HEK293 (cell line): ENCODE results near the gene OR2F1.
A peak's percentile ranks its signal among the peaks of the same experiment; 100 is the strongest.

Experiments
- CTCF ChIA-PET: fragments of 350-600 bp; formaldehyde crosslinking; extraction: SDS; loops from one replicate; lab custom pipeline; 2021; ENCODE audit warnings: antibody characterized with exemption; lab: Yijun Ruan, JAX
- POLR2A ChIA-PET: fragments of 300-600 bp; formaldehyde crosslinking; extraction: SDS; loops from one replicate; lab custom pipeline; 2020; ENCODE audit warnings: antibody characterized with exemption, inconsistent platforms; lab: Yijun Ruan, JAX
- H3K27ac ChIP-seq: fragments of 200-500 bp; sonication (Bioruptor generic); 2 replicates; pipeline ENCODE4 v1.5.1; 2014; ENCODE audit warnings: low read depth, low read length, control low read depth, inconsistent platforms; ENCODE audit errors: extremely low read depth
- H3K36me3 ChIP-seq, 2 experiments: fragments of 200-500 bp in 1 of 2; sonication (Bioruptor generic) in 1 of 2; 1 replicate in 1 of 2; 2 replicates in 1 of 2; pipeline ENCODE4 v1.5.1; 2014 to 2017; ENCODE audit warnings: inconsistent platforms in 2 of 2, low read length in 2 of 2; ENCODE audit not compliant: control insufficient read depth in 2 of 2, insufficient read depth in 1 of 2
- H3K4me1 ChIP-seq: fragments of 200-500 bp; sonication (Bioruptor generic); 2 replicates; pipeline ENCODE4 v1.5.1; 2014; ENCODE audit warnings: mild to moderate bottlenecking, low read length, inconsistent platforms; ENCODE audit not compliant: control insufficient read depth, insufficient read depth
- H3K4me3 ChIP-seq: 2 replicates; pipeline ENCODE4 v1.5.1; 2011; ENCODE audit warnings: low read depth, mild to moderate bottlenecking, control low read depth, low read length, moderate library complexity
- H3K9me3 ChIP-seq: fragments of 200-500 bp; sonication (Bioruptor generic); 2 replicates; pipeline ENCODE4 v1.5.1; 2014; ENCODE audit warnings: low read depth, low read length, inconsistent platforms; ENCODE audit not compliant: control insufficient read depth, insufficient read depth
- BCL11A ChIP-seq: fragments of 450-650 bp; formaldehyde crosslinking; IDR thresholded peaks from 2 replicates; pipeline ENCODE4 v1.5.1; 2016; ENCODE audit warnings: low read depth, missing biosample characterization, missing genetic modification characterization
- CTCF ChIP-seq: fragments of 450-650 bp; formaldehyde crosslinking; IDR thresholded peaks from 2 replicates; pipeline ENCODE4 v1.5.1; 2016; ENCODE audit warnings: missing biosample characterization, missing genetic modification characterization
- IKZF3 ChIP-seq: fragments of 450-650 bp; IDR thresholded peaks from 2 replicates; pipeline ENCODE4 v1.5.0; 2018; ENCODE audit warnings: missing biosample characterization, mild to moderate bottlenecking, missing genetic modification characterization, moderate library complexity
- KLF16 ChIP-seq: fragments of 450-650 bp; formaldehyde crosslinking; IDR thresholded peaks from 2 replicates; pipeline ENCODE4 v1.5.1; 2017; ENCODE audit warnings: missing biosample characterization, missing genetic modification characterization
- KLF8 ChIP-seq: fragments of 450-650 bp; formaldehyde crosslinking; IDR thresholded peaks from 2 replicates; pipeline ENCODE4 v1.5.1; 2016; ENCODE audit warnings: missing biosample characterization, missing genetic modification characterization
- OSR2 ChIP-seq: fragments of 450-650 bp; formaldehyde crosslinking; IDR thresholded peaks from 2 replicates; pipeline ENCODE4 v1.5.1; 2016; ENCODE audit warnings: missing biosample characterization, missing genetic modification characterization
- RBAK ChIP-seq: fragments of 450-650 bp; formaldehyde crosslinking; IDR thresholded peaks from 2 replicates; pipeline ENCODE4 v1.5.1; 2016; ENCODE audit warnings: missing biosample characterization, missing genetic modification characterization
- SETDB1 ChIP-seq: IDR thresholded peaks from one replicate; pipeline ENCODE4 v1.6.1; 2017; ENCODE audit warnings: mild to moderate bottlenecking, low read length, moderate library complexity, mixed read lengths; ENCODE audit not compliant: insufficient read length
- ZNF10 ChIP-seq: fragments of 450-650 bp; formaldehyde crosslinking; IDR thresholded peaks from 2 replicates; pipeline ENCODE4 v1.5.1; 2017; ENCODE audit warnings: missing biosample characterization, missing genetic modification characterization
- ZNF133 ChIP-seq: fragments of 450-650 bp; formaldehyde crosslinking; IDR thresholded peaks from 2 replicates; pipeline ENCODE4 v1.5.1; 2016; ENCODE audit warnings: missing biosample characterization, missing genetic modification characterization
- ZNF223 ChIP-seq: fragments of 450-650 bp; formaldehyde crosslinking; IDR thresholded peaks from 2 replicates; pipeline ENCODE4 v1.5.1; 2016; ENCODE audit warnings: missing biosample characterization, missing genetic modification characterization
- ZNF248 ChIP-seq: fragments of 450-650 bp; formaldehyde crosslinking; IDR thresholded peaks from 2 replicates; pipeline ENCODE4 v1.5.1; 2017; ENCODE audit warnings: missing biosample characterization, missing genetic modification characterization
- ZNF292 ChIP-seq: fragments of 450-650 bp; formaldehyde crosslinking; IDR thresholded peaks from 2 replicates; pipeline ENCODE4 v1.5.1; 2016; ENCODE audit warnings: low read depth, missing biosample characterization, missing genetic modification characterization, borderline replicate concordance
- ZNF324 ChIP-seq: fragments of 450-650 bp; formaldehyde crosslinking; IDR thresholded peaks from 2 replicates; pipeline ENCODE4 v1.5.1; 2016; ENCODE audit warnings: missing biosample characterization, missing genetic modification characterization
- ZNF426 ChIP-seq: fragments of 450-650 bp; formaldehyde crosslinking; IDR thresholded peaks from 2 replicates; pipeline ENCODE4 v1.5.1; 2017; ENCODE audit warnings: missing biosample characterization, missing genetic modification characterization, mild to moderate bottlenecking, inconsistent platforms, moderate library complexity
- ZNF433 ChIP-seq: fragments of 450-650 bp; formaldehyde crosslinking; IDR thresholded peaks from 2 replicates; pipeline ENCODE4 v1.5.1; 2016; ENCODE audit warnings: missing biosample characterization, missing genetic modification characterization, low read depth
- ZNF501 ChIP-seq: fragments of 450-650 bp; formaldehyde crosslinking; IDR thresholded peaks from 2 replicates; pipeline ENCODE4 v1.5.1; 2016; ENCODE audit warnings: missing biosample characterization, missing genetic modification characterization
- ZNF544 ChIP-seq: fragments of 450-650 bp; formaldehyde crosslinking; IDR thresholded peaks from 2 replicates; pipeline ENCODE4 v1.5.0; 2017; ENCODE audit warnings: missing biosample characterization, missing genetic modification characterization
- ZNF549 ChIP-seq: fragments of 450-650 bp; IDR thresholded peaks from 2 replicates; pipeline ENCODE4 v1.5.1; 2018; ENCODE audit warnings: missing biosample characterization, missing genetic modification characterization, mild to moderate bottlenecking, inconsistent platforms, moderate library complexity
- ZNF664 ChIP-seq: fragments of 450-650 bp; formaldehyde crosslinking; IDR thresholded peaks from 2 replicates; pipeline ENCODE4 v1.5.1; 2016; ENCODE audit warnings: missing biosample characterization, missing genetic modification characterization
- ZNF670 ChIP-seq: fragments of 450-650 bp; formaldehyde crosslinking; IDR thresholded peaks from 2 replicates; pipeline ENCODE4 v1.5.1; 2016; ENCODE audit warnings: missing biosample characterization, missing genetic modification characterization, low read depth
- ZNF747 ChIP-seq: fragments of 450-650 bp; formaldehyde crosslinking; IDR thresholded peaks from 2 replicates; pipeline ENCODE4 v1.5.1; 2016; ENCODE audit warnings: missing biosample characterization, missing genetic modification characterization
- ZNF843 ChIP-seq: fragments of 450-650 bp; formaldehyde crosslinking; IDR thresholded peaks from 2 replicates; pipeline ENCODE4 v1.5.1; 2016; ENCODE audit warnings: missing biosample characterization, missing genetic modification characterization
- TF ChIP-seq, protein P1 (sequence below): fragments of 450-650 bp; formaldehyde crosslinking; IDR thresholded peaks from 2 replicates; pipeline ENCODE4 v1.5.1; 2016; ENCODE audit warnings: missing biosample characterization, missing genetic modification characterization
- TF ChIP-seq, protein P2 (sequence below): fragments of 450-650 bp; formaldehyde crosslinking; IDR thresholded peaks from 2 replicates; pipeline ENCODE4 v1.5.1; 2016; ENCODE audit warnings: missing biosample characterization, missing genetic modification characterization, low read depth

OR2F1 gene

DNA sequence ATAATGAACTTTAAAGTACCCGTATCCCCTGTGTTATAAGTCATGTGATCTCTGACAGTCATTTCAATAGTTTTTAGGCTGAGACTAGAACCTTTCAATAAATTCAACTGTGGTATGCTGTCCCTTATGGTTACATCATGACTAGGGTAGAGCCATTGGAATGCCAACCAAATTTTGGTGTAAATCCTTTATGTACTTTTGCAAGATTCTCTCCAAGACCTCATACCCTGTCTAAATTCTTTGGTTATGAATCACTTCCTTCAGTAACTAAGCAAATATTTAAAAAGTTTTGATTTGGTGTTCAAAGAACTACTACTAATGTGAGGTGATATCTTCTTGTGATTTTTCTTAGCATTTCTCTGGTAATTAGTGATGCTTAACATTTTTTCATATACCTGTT is 24.7 kb downstream of the OR2F1 start:
- ChIA-PET CTCF (interaction anchor here (0.6 kb wide), 2 partner anchors 80 to 624 kb away, joined by 3 to 4 read pairs; no protein-coding TSS in a partner anchor), POLR2A (no interaction called here)
- Histone ChIP-seq H3K36me3 (no peaks in the 10 kb centered on the region), H3K9me3 (no peaks in the 10 kb centered on the region), H3K4me1 (no peaks in the 10 kb centered on the region), H3K27ac (no peak overlapping the region), H3K4me3 (no peak overlapping the region)
- TF ChIP-seq, protein P1, sequence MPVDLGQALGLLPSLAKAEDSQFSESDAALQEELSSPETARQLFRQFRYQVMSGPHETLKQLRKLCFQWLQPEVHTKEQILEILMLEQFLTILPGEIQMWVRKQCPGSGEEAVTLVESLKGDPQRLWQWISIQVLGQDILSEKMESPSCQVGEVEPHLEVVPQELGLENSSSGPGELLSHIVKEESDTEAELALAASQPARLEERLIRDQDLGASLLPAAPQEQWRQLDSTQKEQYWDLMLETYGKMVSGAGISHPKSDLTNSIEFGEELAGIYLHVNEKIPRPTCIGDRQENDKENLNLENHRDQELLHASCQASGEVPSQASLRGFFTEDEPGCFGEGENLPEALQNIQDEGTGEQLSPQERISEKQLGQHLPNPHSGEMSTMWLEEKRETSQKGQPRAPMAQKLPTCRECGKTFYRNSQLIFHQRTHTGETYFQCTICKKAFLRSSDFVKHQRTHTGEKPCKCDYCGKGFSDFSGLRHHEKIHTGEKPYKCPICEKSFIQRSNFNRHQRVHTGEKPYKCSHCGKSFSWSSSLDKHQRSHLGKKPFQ = no peak
- TF ChIP-seq KLF16 (tag by site-specific recombination) (no peak), ZNF664 (tag by site-specific recombination) (no peak), IKZF3 (no peak), ZNF10 (no peak), ZNF223 (no peak), ZNF747 (tag by site-specific recombination) (no peak), ZNF843 (tag by site-specific recombination) (no peak), ZNF133 (tag by site-specific recombination) (no peak), ZNF501 (tag by site-specific recombination) (no peak), ZNF544 (no peak), ZNF292 (tag by site-specific recombination) (no peak), SETDB1 (no peak), KLF8 (no peak), ZNF549 (no peak), BCL11A (no peak), ZNF324 (no peak)

- CTCF ChIA-PET = interaction anchor here (0.6 kb wide), 2 partner anchors 81 to 624 kb away, joined by 3 to 4 read pairs; no protein-coding TSS in a partner anchor
- TF ChIP-seq ZNF670 (tag by site-specific recombination) (no peak), RBAK (tag by site-specific recombination) (no peak)
- TF ChIP-seq, protein P2, sequence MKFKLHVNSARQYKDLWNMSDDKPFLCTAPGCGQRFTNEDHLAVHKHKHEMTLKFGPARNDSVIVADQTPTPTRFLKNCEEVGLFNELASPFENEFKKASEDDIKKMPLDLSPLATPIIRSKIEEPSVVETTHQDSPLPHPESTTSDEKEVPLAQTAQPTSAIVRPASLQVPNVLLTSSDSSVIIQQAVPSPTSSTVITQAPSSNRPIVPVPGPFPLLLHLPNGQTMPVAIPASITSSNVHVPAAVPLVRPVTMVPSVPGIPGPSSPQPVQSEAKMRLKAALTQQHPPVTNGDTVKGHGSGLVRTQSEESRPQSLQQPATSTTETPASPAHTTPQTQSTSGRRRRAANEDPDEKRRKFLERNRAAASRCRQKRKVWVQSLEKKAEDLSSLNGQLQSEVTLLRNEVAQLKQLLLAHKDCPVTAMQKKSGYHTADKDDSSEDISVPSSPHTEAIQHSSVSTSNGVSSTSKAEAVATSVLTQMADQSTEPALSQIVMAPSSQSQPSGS (tag by site-specific recombination) = peak; percentile 21; the same call in 1 of the 2 replicates
- TF ChIP-seq, all 188 proteins: peak for 1
- no peak overlapping the region for H3K4me3 ChIP-seq
- POLR2A ChIA-PET = no interaction called here
- H3K36me3 ChIP-seq = no peaks in the 10 kb centered on the region
- H3K9me3 ChIP-seq = no peaks in the 10 kb centered on the region
- H3K4me1 ChIP-seq = no peaks in the 10 kb centered on the region
- no peak overlapping the region for H3K27ac ChIP-seq
These were observed 25.4 kb downstream of the OR2F1 start for GRCh38 chr7:143979998-143980397.

DNA sequence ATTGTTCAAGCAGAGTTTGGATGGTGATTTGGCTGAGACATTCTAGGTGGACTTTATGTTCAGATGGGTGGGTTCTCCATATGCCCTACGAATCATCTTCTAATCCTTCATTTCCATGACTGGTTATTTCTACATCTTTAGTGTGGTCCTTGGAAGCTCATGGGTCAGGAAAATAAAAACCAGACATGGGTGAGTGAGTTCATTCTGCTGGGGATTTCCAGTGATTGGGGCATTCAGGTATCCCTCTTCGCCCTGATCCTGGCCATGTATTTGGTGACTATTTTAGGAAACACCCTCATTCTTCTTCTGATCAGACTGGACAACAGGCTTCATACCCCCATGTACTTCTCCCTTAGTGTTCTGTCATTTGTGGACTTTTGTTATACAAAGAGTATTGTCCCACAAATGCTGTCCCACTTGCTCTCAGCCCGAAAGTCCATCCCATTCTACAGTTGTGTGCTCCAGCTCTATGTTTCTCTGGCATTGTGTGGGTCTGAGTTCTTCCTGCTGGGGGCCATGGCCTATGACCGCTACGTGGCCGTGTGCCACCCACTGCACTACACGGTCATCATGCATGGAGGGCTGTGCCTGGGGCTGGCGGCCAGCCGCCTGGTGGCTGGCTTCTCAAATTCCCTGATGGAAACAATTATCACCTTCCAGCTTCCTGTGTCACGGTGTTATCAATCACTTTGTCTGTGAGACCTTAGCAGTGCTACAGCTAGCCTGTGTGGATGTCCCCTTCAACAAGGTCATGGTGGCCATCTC is 26.3 kb downstream of the OR2F1 start:
- ChIA-PET POLR2A (no interaction called here), CTCF (interaction anchor here (0.6 kb wide), 1 partner anchor 79 kb away, joined by 3 read pairs; the partner anchor contains the start of gene TCAF1)
- no peaks in the 10 kb centered on the region for H3K9me3 ChIP-seq
- H3K4me1 ChIP-seq = no peaks in the 10 kb centered on the region
- H3K27ac ChIP-seq = no peak overlapping the region
- TF ChIP-seq ZNF433 (tag by site-specific recombination) (no peak), OSR2 (no peak), CTCF (tag by site-specific recombination) (no peak), ZNF426 (no peak), KLF16 (tag by site-specific recombination) (no peak), ZNF248 (tag by site-specific recombination) (no peak)
- no peaks in the 10 kb centered on the region for H3K36me3 ChIP-seq
- no peak overlapping the region for H3K4me3 ChIP-seq
